Muscle layer of colon (tissue), 2 donors: ENCODE measurements around the gene SUPT4H1.
"Not testable (repeated sequence)": the region's sequence is repeated elsewhere in the genome, so short reads cannot be mapped to it uniquely, and the experiment has no call there.

Experiments
- H3K27ac ChIP-seq: one replicate; pipeline ENCODE4 v1.7.0; 2013; ENCODE audit warnings: low read depth, mild to moderate bottlenecking, low read length, moderate library complexity
- H3K27me3 ChIP-seq, 2 donors: one replicate each; pipeline ENCODE4 v1.7.0; 2013; ENCODE audit warnings: low read length in 2 of 2, mild to moderate bottlenecking in 2 of 2; ENCODE audit not compliant: insufficient read depth in 2 of 2, control insufficient read depth in 1 of 2
- H3K36me3 ChIP-seq: one replicate; pipeline ENCODE4 v1.7.0; 2013; ENCODE audit warnings: mild to moderate bottlenecking, low read length; ENCODE audit not compliant: insufficient read depth
- H3K4me1 ChIP-seq: one replicate; pipeline ENCODE4 v1.7.0; 2013; ENCODE audit warnings: mild to moderate bottlenecking, low read length; ENCODE audit not compliant: insufficient read depth
- H3K4me3 ChIP-seq, 2 donors: one replicate each; pipeline ENCODE4 v1.7.0; 2013; ENCODE audit warnings: low read length in 2 of 2, low read depth in 1 of 2, mild to moderate bottlenecking in 1 of 2, moderate library complexity in 1 of 2
- H3K9ac ChIP-seq: one replicate; pipeline ENCODE4 v1.7.0; 2013; ENCODE audit warnings: low read length
- H3K9me3 ChIP-seq: one replicate; pipeline ENCODE4 v1.7.0; 2013; ENCODE audit warnings: mild to moderate bottlenecking, low read length
- donor health status: abdominal sarcoma.
- donor health status: Adenocarcinoma of cecum.

Gene SUPT4H1

DNA sequence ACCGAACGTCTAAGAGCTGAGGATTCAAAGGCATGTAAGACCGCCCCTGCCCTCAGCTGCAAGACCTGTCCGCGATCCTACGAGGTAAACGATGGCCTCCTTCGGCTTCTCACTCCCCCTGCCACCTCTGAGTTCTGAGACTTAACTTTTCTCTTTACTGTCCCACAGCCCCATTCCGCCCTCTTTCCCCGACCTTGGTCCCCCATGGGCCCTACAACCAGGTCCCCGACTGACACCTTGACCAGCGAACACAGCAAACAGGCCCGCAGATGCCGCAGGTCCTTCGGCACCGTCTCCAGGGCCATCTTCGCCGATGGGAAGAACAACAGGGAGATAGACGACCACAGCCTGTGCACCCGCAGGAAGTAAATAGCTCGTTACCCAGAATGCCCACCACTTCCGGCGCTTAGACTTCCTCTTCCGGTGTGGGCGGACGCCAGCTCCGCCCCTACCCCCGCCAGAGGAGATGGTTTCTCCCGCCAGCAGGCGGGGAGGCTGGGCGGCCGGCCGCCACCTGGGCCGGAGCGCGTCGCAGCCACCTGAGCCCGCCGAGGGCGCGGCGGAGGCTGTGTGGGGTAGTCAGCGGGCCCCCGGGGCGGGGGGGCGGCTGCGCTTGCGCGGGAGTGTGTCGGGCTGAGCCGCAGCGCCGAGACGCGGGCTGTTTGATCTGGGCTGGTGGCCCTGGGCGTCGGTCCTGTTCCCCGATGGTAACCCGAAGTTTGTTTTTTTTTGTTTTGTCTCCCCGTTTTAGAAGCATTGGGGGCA, at the start of gene SUPT4H1:
TSS of gene SUPT4H1 (minus strand) at position 371 of the 765 bp plus-strand sequence. CDS start at position 305, 66 bp downstream.
- Histone ChIP-seq H3K27me3 (no peaks in the 10 kb centered on the region), H3K9me3 (no peaks in the 10 kb centered on the region), H3K27ac (peak within 1 kb of the TSS; percentile 91), H3K4me1 (peaks cover 12% of the 10 kb centered on the region), H3K9ac (peak within 1 kb of the TSS; percentile 97), H3K36me3 (peaks cover 29% of the 10 kb centered on the region), H3K4me3 (peak within 1 kb of the TSS; percentile 77 to 99)

DNA sequence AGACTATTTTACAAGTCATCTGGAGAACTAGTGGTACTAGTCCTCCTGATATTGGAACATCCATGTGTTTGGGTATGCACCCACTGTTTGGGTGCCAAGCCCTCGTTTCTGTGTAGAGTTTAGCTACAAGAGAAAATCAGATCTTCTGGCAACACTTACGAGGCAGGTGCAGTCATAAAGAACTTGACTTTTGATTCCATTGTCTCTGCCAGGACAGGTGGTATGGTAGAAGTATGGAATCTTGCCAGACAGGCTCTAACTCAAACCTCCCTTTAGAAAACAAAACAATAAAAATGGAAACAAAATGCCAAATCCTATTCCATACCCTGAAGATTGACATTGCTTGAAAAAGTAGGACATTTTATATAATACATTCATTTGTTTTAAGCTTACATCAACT, 49.3 kb upstream of the SUPT4H1 start:
- no peak overlapping the region for H3K27ac ChIP-seq
- H3K9me3 ChIP-seq, result no peaks in the 10 kb centered on the region
- H3K4me3 ChIP-seq, result no peak overlapping the region
- no peak overlapping the region for H3K9ac ChIP-seq
- H3K4me1 ChIP-seq, result no peaks in the 10 kb centered on the region
- H3K36me3 ChIP-seq, result no peaks in the 10 kb centered on the region
- no peaks in the 10 kb centered on the region for H3K27me3 ChIP-seq

DNA sequence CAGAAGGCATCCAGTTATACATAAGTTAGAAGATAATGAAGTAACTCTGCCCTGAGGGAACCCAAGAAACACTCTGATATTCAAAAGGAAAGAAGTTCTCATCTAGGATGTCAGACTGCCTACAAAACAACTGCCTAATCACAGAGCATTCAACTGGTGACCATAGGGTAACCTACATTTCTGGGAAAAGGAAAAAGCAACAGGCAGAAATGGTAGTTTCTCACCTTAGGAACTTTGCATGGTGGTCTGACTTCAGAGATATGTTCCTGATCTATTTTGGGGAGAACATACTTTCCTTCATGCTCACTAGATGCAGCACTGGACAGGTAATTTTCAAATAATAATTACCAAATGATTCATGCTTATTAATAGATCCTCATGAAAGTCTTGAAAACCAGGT, 48.8 kb upstream of the SUPT4H1 start:
- no peaks in the 10 kb centered on the region for H3K27me3 ChIP-seq
- H3K4me1 ChIP-seq, result no peaks in the 10 kb centered on the region
- no peaks in the 10 kb centered on the region for H3K36me3 ChIP-seq
- no peak overlapping the region for H3K9ac ChIP-seq
- no peaks in the 10 kb centered on the region for H3K9me3 ChIP-seq
- H3K27ac ChIP-seq, result no peak overlapping the region
- H3K4me3 ChIP-seq, result no peak overlapping the region

DNA sequence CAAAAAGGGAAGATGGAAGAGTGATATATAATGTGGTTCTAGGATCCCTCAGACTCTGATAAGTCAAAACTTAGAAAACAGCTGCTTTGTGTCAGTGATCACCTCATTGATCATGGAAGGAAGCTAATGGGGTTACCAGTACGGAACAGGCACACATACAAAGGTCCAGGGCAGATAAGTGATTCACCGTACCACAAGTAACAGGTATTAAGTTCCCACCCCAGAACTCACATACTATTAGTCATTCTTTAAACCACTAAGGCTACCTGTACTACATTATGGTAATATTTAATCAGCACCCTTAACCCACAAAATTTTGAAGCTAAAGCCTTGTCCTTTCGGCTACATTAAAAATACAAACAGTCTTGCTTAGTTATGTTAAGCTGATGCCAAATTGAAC, 48.0 kb upstream of the SUPT4H1 start:
- Histone ChIP-seq H3K4me1 (no peaks in the 10 kb centered on the region), H3K36me3 (no peaks in the 10 kb centered on the region), H3K4me3 (no peak overlapping the region), H3K9ac (no peak overlapping the region), H3K27me3 (no peaks in the 10 kb centered on the region), H3K9me3 (no peaks in the 10 kb centered on the region), H3K27ac (no peak overlapping the region)

DNA sequence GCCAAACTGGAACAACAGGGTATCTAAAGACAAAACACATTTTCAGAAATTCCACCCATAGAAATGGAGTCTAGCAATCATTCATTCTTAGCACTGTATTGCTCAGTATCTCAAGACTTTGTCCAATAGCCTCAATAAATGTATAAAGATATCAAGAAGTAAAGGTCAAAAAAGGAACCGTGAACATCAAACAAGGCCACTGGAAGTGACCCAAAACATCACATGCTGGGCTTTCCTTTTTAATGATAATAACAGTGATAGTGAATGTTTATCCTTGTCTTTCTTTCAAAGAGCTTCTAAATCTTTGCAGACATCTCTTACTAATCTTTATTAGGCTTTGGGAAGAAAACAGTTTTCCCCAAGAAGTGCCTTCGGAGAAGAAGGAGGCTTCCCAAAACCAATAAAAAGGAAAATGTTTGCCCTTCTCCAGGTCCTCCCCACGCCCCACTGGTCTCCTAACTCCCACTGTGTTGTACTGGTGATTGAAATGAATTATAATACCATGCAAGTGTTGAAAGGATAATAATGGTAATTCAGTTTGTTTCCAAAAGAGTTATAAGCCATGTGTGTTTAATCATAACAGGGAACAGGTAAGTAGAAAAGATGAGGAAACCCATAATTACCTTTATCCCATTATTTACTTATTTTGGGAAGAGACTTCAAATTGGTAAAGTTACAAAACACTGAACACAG, 46.7 kb upstream of the SUPT4H1 start:
- Histone ChIP-seq H3K36me3 (no peaks in the 10 kb centered on the region), H3K4me3 (no peak overlapping the region), H3K27me3 (no peaks in the 10 kb centered on the region), H3K9me3 (no peaks in the 10 kb centered on the region), H3K4me1 (no peaks in the 10 kb centered on the region), H3K9ac (no peak overlapping the region), H3K27ac (no peak overlapping the region)

DNA sequence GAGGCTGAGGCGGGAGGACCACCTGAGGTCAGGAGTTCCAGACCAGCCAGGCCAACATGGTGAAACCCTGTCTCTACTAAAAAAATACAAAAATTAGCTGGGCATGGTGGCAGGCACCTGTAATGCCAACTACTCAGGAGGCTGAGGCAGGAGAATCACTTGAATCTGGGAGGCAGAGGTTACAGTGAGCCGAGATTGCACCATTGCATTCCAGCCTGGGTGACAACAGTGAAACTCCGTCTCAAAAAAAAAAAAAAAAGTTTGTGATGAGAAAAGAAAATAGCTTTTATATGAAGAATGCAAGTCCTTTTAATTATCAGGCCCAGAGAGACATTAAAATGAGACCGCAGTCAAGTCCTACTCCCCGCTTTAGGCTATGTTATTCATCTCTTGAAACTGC, 45.4 kb upstream of the SUPT4H1 start:
- H3K36me3 ChIP-seq, H3K4me3 ChIP-seq, H3K4me1 ChIP-seq, H3K9ac ChIP-seq, H3K9me3 ChIP-seq, H3K27me3 ChIP-seq, H3K27ac ChIP-seq: not testable (repeated sequence)

DNA sequence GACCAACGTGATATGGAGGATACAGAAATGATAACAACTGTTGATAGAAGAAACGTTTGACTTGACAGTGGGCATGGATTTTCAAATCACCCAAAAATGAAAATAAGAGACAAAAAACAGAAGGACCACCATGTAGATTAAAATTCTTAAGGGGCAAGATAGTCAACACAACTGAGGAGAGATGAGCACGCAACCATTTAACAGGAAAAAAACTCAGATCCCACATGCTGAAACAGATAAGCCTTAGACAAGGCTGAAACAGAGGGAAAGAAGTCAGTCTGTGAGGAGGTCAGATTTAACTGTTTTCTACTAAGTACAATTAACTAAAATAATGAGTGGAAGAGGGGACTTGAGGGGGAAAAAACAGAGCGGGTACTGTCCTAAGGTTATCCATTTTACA, 44.2 kb upstream of the SUPT4H1 start:
- H3K4me1 ChIP-seq, result no peaks in the 10 kb centered on the region
- no peak overlapping the region for H3K4me3 ChIP-seq
- no peaks in the 10 kb centered on the region for H3K36me3 ChIP-seq
- no peaks in the 10 kb centered on the region for H3K27me3 ChIP-seq
- no peak overlapping the region for H3K27ac ChIP-seq
- H3K9ac ChIP-seq, result no peak overlapping the region
- no peaks in the 10 kb centered on the region for H3K9me3 ChIP-seq

DNA sequence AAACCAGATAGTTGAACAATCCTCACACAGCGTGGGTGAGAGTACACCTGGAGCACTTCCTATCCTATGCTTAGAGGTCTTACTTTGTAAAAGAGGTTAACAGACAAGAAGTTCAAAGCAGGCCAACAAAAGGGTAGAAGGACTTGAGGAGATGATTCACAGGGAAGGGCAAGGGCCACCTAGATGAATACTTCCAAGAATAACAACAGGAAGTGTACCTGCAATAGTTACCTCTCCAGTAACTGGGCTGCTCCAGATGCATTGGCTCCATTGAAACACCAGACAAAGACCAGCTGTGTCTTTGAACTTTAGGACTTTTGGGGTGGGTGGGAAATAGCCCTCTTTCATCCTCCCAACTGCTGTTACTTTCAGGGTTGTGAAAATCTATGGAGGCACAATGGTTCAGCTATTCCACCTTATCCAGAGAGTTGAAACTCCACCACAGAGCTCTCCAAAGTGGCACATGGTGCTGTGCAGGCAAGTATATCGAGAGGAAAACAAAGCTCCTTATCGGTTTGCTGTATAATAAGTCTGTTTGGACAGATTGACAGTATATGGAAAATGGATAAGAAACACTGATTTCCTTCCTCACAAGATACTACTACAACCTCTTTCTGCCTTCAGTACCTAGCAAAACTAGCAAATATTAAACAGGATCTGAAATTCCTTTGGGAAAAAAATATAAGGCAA, 42.7 kb upstream of the SUPT4H1 start:
- no peaks in the 10 kb centered on the region for H3K9me3 ChIP-seq
- H3K4me1 ChIP-seq, result no peaks in the 10 kb centered on the region
- no peaks in the 10 kb centered on the region for H3K36me3 ChIP-seq
- H3K4me3 ChIP-seq, result no peak overlapping the region
- H3K9ac ChIP-seq, result no peak overlapping the region
- H3K27ac ChIP-seq, result no peak overlapping the region
- no peaks in the 10 kb centered on the region for H3K27me3 ChIP-seq

DNA sequence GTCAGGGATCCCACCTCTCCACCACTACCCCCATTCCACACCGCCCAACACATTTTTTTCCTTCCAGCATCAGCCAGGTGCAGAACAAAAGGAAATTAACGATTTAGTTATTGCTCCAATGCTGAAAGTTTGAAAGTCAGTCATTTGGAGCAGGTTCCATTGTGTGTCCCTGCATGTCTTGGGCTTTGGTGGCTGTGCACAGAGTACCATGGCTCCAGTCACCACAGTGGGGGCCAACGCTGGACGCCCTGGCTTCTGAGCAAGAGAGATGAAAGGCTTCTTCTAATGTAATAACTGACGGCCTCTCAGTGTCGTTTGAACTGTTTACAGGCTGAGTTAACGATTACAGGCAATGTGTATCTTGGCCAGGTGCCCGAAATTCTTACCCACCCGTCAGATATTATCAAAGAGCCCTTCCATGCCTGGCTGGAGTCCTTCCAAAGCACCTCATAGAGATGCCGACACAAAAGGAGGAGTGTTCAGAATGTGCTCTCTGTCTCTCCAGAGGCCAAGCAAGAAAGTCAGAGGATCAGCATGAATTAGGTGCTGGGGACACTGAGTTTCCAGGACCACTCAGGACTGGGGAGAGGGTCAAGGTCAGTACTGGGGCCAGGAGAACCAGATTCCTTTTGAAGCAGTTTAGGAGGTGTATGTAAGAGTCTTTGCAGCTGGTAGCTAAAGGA, 39.4 kb upstream of the SUPT4H1 start:
- Histone ChIP-seq H3K27me3 (no peaks in the 10 kb centered on the region), H3K9me3 (no peaks in the 10 kb centered on the region), H3K27ac (no peak overlapping the region), H3K9ac (no peak overlapping the region), H3K4me3 (no peak overlapping the region), H3K4me1 (no peaks in the 10 kb centered on the region), H3K36me3 (no peaks in the 10 kb centered on the region)

DNA sequence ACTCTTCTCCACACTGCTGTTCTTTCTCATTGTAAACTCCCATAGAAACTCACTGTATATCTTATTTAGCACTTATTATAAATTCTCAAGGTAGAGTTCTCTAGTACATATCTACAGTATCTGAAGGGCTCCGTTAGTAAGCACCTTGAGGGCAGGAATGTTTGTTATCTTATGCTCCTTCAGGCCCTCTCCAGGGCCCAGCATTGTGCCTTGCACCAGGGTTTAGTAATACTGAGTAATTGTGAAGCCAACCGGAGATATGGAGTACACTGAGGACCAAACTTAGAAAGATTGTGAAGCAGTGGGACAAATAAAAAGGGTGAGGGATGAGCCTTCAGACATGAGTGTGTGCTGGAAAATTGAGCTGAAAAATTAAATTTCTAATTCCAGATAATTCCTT, 38.9 kb upstream of the SUPT4H1 start:
- Histone ChIP-seq H3K27ac (no peak overlapping the region), H3K9me3 (no peaks in the 10 kb centered on the region), H3K4me1 (no peaks in the 10 kb centered on the region), H3K36me3 (no peaks in the 10 kb centered on the region), H3K27me3 (no peaks in the 10 kb centered on the region), H3K4me3 (no peak overlapping the region), H3K9ac (no peak overlapping the region)
